Measurements from ENCODE around the gene CBLL1.

Gene CBLL1

GRCh38 chr7:107718456-107719193, 25.3 kb upstream of the CBLL1 start:
- H3K36me3 ChIP-seq (replicated peaks; ENCODE audit: insufficient read depth, low read length) = no peaks in the 10 kb centered on the region
- no peak for DNase-seq
- H3F3A ChIP-seq (ENCODE audit: insufficient read depth, low read length) = no peaks in the 10 kb centered on the region
- TF ChIP-seq EZH2 (optimal IDR thresholded peaks at IDR 0.05; ENCODE audit: low read depth, low read length) (no peak), CTCF (IDR thresholded peaks at IDR 0.05; ENCODE audit: low read length) (no peak), EZH2phosphoT487 (IDR thresholded peaks at IDR 0.05; ENCODE audit: low read length) (no peak)
- no peaks in the 10 kb centered on the region for H3K79me2 ChIP-seq (ENCODE audit: low read length)
- no peaks in the 10 kb centered on the region for H3K4me1 ChIP-seq (ENCODE audit: low read length)
- H4K20me1 ChIP-seq (ENCODE audit: insufficient read depth, low read length) = no peaks in the 10 kb centered on the region
- H3K4me2 ChIP-seq (ENCODE audit: low read depth, low read length) = no peak overlapping the region
- H3K27me3 ChIP-seq (replicated peaks; ENCODE audit: insufficient read depth, low read length) = no peaks in the 10 kb centered on the region
- H3K9me3 ChIP-seq (replicated peaks; ENCODE audit: insufficient read depth, low read length) = no peaks in the 10 kb centered on the region
- no peak overlapping the region for H3K4me3 ChIP-seq (ENCODE audit: low read length)
- H3K9ac ChIP-seq (ENCODE audit: low read length) = no peak overlapping the region
- no peaks in the 10 kb centered on the region for H3K9me2 ChIP-seq (replicated peaks; ENCODE audit: insufficient read depth, low read length)
- H2AFZ ChIP-seq (ENCODE audit: low read length) = no peak overlapping the region
- no peak overlapping the region for H3K27ac ChIP-seq (ENCODE audit: low read length)

GRCh38 chr7:107721286-107721685, 22.7 kb upstream of the CBLL1 start:
- H3K27me3 ChIP-seq (replicated peaks; ENCODE audit: insufficient read depth, low read length) = no peaks in the 10 kb centered on the region
- no peak overlapping the region for H3K4me2 ChIP-seq (ENCODE audit: low read depth, low read length)
- TF ChIP-seq EZH2 (optimal IDR thresholded peaks at IDR 0.05; ENCODE audit: low read depth, low read length) = no peak
- no peak overlapping the region for H3K4me3 ChIP-seq (ENCODE audit: low read length)
- no peaks in the 10 kb centered on the region for H3K79me2 ChIP-seq (ENCODE audit: low read length)
- no peak overlapping the region for H2AFZ ChIP-seq (ENCODE audit: low read length)
- H3K9me3 ChIP-seq (replicated peaks; ENCODE audit: insufficient read depth, low read length) = no peaks in the 10 kb centered on the region
- H3K9ac ChIP-seq (ENCODE audit: low read length) = no peak overlapping the region
- no peak for DNase-seq
- no peaks in the 10 kb centered on the region for H3K9me2 ChIP-seq (replicated peaks; ENCODE audit: insufficient read depth, low read length)
- H3K4me1 ChIP-seq (ENCODE audit: low read length) = no peaks in the 10 kb centered on the region
- H3K36me3 ChIP-seq (replicated peaks; ENCODE audit: insufficient read depth, low read length) = no peaks in the 10 kb centered on the region
- H4K20me1 ChIP-seq (ENCODE audit: insufficient read depth, low read length) = no peaks in the 10 kb centered on the region
- H3F3A ChIP-seq (ENCODE audit: insufficient read depth, low read length) = no peaks in the 10 kb centered on the region
- H3K27ac ChIP-seq (ENCODE audit: low read length) = no peak overlapping the region

GRCh38 chr7:107723255-107723654, 20.7 kb upstream of the CBLL1 start:
- Histone ChIP-seq H3K27me3 (replicated peaks; ENCODE audit: insufficient read depth, low read length) (no peaks in the 10 kb centered on the region), H3K9me3 (replicated peaks; ENCODE audit: insufficient read depth, low read length) (no peaks in the 10 kb centered on the region), H3K36me3 (replicated peaks; ENCODE audit: insufficient read depth, low read length) (no peaks in the 10 kb centered on the region), H3F3A (ENCODE audit: insufficient read depth, low read length) (no peaks in the 10 kb centered on the region), H3K27ac (ENCODE audit: low read length) (no peak overlapping the region), H3K79me2 (ENCODE audit: low read length) (no peaks in the 10 kb centered on the region), H3K4me3 (ENCODE audit: low read length) (no peak overlapping the region), H3K9me2 (replicated peaks; ENCODE audit: insufficient read depth, low read length) (no peaks in the 10 kb centered on the region), H3K4me1 (ENCODE audit: low read length) (no peaks in the 10 kb centered on the region), H3K9ac (ENCODE audit: low read length) (no peak overlapping the region), H2AFZ (ENCODE audit: low read length) (no peak overlapping the region), H3K4me2 (ENCODE audit: low read depth, low read length) (no peak overlapping the region), H4K20me1 (ENCODE audit: insufficient read depth, low read length) (no peaks in the 10 kb centered on the region)
- no peak for TF ChIP-seq CTCF (IDR thresholded peaks at IDR 0.05; ENCODE audit: low read length)
- TF ChIP-seq EZH2 (optimal IDR thresholded peaks at IDR 0.05; ENCODE audit: low read depth, low read length) = no peak
- TF ChIP-seq EZH2phosphoT487 (IDR thresholded peaks at IDR 0.05; ENCODE audit: low read length) = no peak
- no peak for DNase-seq

- TF ChIP-seq CTCF (IDR thresholded peaks at IDR 0.05; ENCODE audit: low read length) = peak; percentile 80
- TF ChIP-seq EZH2phosphoT487 (IDR thresholded peaks at IDR 0.05; ENCODE audit: low read length) = no peak
- DNase-seq = peak; percentile 66
- H3K27me3 ChIP-seq (replicated peaks; ENCODE audit: insufficient read depth, low read length) = no peaks in the 10 kb centered on the region
- no peak overlapping the region for H3K4me3 ChIP-seq (ENCODE audit: low read length)
- H3K4me2 ChIP-seq (ENCODE audit: low read depth, low read length) = no peak overlapping the region
- no peaks in the 10 kb centered on the region for H3K36me3 ChIP-seq (replicated peaks; ENCODE audit: insufficient read depth, low read length)
- no peaks in the 10 kb centered on the region for H3K79me2 ChIP-seq (ENCODE audit: low read length)
- H2AFZ ChIP-seq (ENCODE audit: low read length) = no peak overlapping the region
- H3K27ac ChIP-seq (ENCODE audit: low read length) = no peak overlapping the region
- H3K9ac ChIP-seq (ENCODE audit: low read length) = no peak overlapping the region
- no peaks in the 10 kb centered on the region for H3K9me2 ChIP-seq (replicated peaks; ENCODE audit: insufficient read depth, low read length)
- no peaks in the 10 kb centered on the region for H3K4me1 ChIP-seq (ENCODE audit: low read length)
- no peaks in the 10 kb centered on the region for H4K20me1 ChIP-seq (ENCODE audit: insufficient read depth, low read length)
- no peaks in the 10 kb centered on the region for H3F3A ChIP-seq (ENCODE audit: insufficient read depth, low read length)
- H3K9me3 ChIP-seq (replicated peaks; ENCODE audit: insufficient read depth, low read length) = no peaks in the 10 kb centered on the region
Observed at GRCh38 chr7:107725138-107725740, 18.7 kb upstream of the CBLL1 start.

All from MM.1S (cell line).